COLO668 (cell line): ENCODE measurements around the gene CCDC14.
"Not testable (repeated sequence)": the region's sequence is repeated elsewhere in the genome, so short reads cannot be mapped to it uniquely, and the experiment has no call there.

Experiments
- DNase-seq: peaks from one replicate; lab custom pipeline; 2025; ENCODE audit not compliant: unreplicated experiment; lab: John Stamatoyannopoulos, UW

The CCDC14 gene

GRCh38 chr3:123907720-123908119, 53.3 kb downstream of the CCDC14 start:
- DNase-seq, result no peak

- DNase-seq, result no peak
Measured at GRCh38 chr3:123899300-123899865, 61.6 kb downstream of the CCDC14 start.

- no peak for DNase-seq
Measured at GRCh38 chr3:123893012-123893411, 68.0 kb downstream of the CCDC14 start.

- DNase-seq, result no peak
Measured at GRCh38 chr3:123892195-123892594, 68.8 kb downstream of the CCDC14 start.

- DNase-seq, result not testable (repeated sequence)
Measured at GRCh38 chr3:123890991-123891390, 70.0 kb downstream of the CCDC14 start.

GRCh38 chr3:123890162-123890561, 70.9 kb downstream of the CCDC14 start:
- DNase-seq, result not testable (repeated sequence)

GRCh38 chr3:123884993-123885392, 76.0 kb downstream of the CCDC14 start:
- DNase-seq, result no peak

GRCh38 chr3:123884203-123884831, 76.7 kb downstream of the CCDC14 start, which contains the start of gene MYLK:
Gene MYLK (minus strand): TSS chr3:123884332. CDS start chr3:123793841, 90,491 bp downstream.
- DNase-seq, result peak; percentile 77

DNA sequence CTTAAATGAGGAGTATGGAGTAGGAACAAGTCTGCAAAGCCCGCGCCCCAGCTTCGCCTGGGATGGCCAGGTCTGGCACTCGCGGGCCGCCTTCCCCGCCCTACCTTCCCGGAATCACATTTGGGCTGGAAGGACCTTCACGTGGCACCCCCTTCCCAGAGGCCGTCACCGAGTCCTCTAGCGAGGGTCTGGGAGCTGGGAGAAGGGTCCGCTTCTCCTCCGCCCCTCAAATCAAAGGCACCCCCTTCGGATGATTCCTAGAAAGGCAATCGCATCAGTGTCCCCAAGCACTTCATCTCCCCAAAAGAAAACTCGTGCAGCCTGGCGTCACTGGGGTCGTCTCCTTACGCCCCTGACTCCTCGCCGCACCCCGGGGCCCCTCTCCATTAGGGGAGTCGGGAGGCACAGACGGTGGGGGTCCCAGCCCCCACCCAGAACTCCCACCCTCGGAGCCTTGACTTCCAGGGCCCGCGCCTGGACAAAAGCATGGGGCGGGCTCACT, 77.3 kb downstream of the CCDC14 start:
- DNase-seq, result no peak

DNA sequence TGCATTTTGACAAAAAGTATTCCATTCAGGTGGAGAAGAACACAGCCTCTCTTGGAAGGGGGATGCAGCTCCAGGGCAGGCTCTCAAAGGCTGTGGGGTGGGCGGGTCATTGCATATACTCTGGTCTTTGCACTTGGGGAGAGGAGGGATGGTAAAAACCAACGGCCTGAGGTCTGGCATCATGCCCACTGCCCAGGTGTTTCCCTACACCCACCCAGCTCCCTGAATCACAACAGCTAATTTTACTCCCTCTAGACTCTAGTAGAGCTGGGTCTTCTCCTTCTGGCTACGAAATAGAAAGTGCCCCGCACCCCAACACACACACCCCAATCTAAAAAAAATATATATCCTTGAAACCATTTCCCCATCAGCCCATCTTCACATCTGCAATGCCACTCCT, 77.9 kb downstream of the CCDC14 start:
- peak; percentile 47 for DNase-seq

DNA sequence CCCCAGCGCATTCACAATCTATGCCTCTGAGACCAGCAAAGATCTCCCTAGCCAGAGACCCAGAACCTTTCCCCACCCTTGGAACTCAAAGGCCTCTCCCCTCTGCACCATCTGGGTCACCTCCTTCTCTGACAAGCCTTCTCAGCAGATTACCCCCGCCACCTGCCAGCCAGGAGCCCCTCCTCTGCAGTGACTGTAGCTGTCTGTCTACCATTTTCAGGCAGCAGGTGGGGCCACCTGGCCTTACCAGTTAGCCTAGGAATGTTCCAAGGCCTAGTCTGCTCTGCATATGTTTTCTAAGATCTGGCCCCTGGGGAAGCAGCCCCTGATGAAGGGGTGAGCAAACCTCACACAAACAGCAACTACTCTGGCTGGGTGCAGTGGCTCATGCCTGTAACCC, 79.3 kb downstream of the CCDC14 start:
- peak; percentile 4 for DNase-seq

- no peak for DNase-seq
Measured at GRCh38 chr3:123880998-123881561, 79.9 kb downstream of the CCDC14 start.

- no peak for DNase-seq
Measured at GRCh38 chr3:123878807-123879206, 82.2 kb downstream of the CCDC14 start.

DNA sequence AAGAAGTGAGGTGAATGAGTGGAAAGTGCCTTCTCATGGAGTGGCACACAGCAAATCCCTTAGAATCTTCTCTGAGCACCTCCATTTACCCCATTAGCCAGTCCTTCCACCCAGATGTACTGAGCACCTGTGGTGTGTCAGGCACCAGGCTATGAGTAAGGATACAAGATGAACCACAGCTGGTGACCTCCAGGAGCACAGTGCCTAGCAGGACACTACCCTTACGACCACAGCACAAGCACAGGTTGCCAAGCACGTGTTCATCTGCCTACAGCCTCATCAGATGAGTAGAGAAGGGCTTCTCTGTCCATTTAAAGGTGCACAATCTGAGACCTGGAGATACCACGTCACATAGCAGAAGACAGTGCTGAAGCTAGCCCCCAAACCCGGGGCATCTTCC, 83.1 kb downstream of the CCDC14 start:
- DNase-seq, result no peak

DNA sequence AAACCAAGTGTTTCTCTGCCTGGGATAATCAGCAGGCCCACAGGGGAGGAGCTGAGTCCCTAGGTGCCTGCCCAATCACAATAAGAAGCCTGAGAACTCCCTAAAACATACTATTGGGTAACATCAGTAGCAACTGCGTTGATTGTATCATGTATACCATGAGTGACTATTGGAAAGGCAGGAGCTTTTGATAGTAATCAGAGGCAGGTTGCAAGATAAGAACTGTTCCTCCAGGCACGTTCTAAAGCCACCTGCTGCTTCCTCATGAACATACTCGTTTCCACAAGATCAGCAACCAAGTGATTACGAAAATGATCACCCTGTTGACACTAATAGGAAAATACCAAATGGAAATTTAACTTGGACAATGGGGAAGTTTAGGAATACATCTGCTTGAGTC, 83.6 kb downstream of the CCDC14 start:
- no peak for DNase-seq

GRCh38 chr3:123876858-123877257, 84.2 kb downstream of the CCDC14 start:
- DNase-seq, result no peak

GRCh38 chr3:123872621-123873020, 88.4 kb downstream of the CCDC14 start:
- DNase-seq, result no peak

- peak; percentile 39 for DNase-seq
Measured at GRCh38 chr3:123871946-123872345, 89.1 kb downstream of the CCDC14 start.

GRCh38 chr3:123870033-123870432, 91.0 kb downstream of the CCDC14 start:
- no peak for DNase-seq

DNA sequence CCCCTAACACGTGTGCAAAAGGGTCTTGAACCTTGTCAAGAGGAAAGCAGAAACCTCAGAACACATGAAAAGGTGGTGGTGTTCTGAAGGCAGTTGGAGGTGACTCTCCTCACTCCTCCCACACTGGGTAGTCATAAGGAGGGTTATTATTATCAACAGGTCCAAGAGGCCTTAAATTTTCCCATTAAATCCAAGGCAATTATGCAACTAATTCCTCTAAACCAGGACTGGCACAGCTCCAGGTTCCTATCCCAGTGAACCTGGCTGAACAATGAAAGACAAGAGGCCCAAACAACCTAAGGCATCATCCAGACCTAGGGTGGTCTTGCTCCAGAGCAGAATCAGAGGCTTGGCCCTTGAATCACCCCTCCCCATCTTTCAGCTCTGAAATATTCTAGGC, 91.9 kb downstream of the CCDC14 start:
- no peak for DNase-seq

- DNase-seq, result no peak
Measured at GRCh38 chr3:123864706-123865105, 96.3 kb downstream of the CCDC14 start.
